ENCODE results near the gene SPPL2B. TPM values are rescaled to one million over a fixed set of nuclear protein-coding genes. Genes with fewer than 3 reads are reported as not detected.
"Not testable (repeated sequence)": the region's sequence is repeated elsewhere in the genome, so short reads cannot be mapped to it uniquely, and the experiment has no call there.

SPPL2B gene
- total RNA-seq, 1 donor from 2014 or later = 20.7 TPM

DNA sequence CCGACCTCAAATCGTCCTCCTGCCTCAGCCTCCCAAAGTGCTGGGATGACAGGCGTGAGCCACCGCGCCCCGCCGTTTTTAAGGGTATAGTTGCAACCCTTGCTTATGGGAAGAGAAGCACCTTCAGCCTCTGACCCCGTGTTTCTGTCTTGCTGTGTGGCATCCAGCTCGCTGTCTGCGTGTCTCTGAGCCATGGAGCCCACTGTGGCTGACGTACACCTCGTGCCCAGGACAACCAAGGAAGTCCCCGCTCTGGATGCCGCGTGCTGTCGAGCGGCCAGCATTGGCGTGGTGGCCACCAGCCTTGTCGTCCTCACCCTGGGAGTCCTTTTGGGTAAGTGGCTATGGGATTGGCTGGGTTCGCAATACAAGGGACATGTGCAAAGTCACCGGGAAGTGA is 61.1 kb downstream of the SPPL2B start:
- Mint-ChIP-seq H3K4me1 (peaks cover 18% of the 10 kb centered on the region), H3K4me3 (no peak overlapping the region), H3K27ac (peak overlapping the region; percentile 44), H3K36me3 (no peaks in the 10 kb centered on the region), H3K9me3 (no peaks in the 10 kb centered on the region), H3K27me3 (ENCODE audit: insufficient read depth, low read depth) (peaks cover 18% of the 10 kb centered on the region)
- Histone ChIP-seq H3K9ac (no peak overlapping the region), H3F3A (ENCODE audit: low read depth) (no peaks in the 10 kb centered on the region), H3K79me2 (ENCODE audit: low read depth) (no peaks in the 10 kb centered on the region), H4K20me1 (ENCODE audit: low read depth) (no peaks in the 10 kb centered on the region), H3K9me3 (ENCODE audit: low read depth) (no peaks in the 10 kb centered on the region), H2AFZ (replicated peaks) (no peak overlapping the region), H3K27ac (no peak overlapping the region), H3K4me2 (no peak overlapping the region), H3K36me3 (no peaks in the 10 kb centered on the region), H3K4me3 (no peak overlapping the region), H3K27me3 (no peaks in the 10 kb centered on the region), H3K4me1 (no peaks in the 10 kb centered on the region)
- TF ChIP-seq EZH2phosphoT487 (IDR thresholded peaks at IDR 0.05) (no peak), EZH2 (IDR thresholded peaks at IDR 0.05) (no peak)
- TF ChIP-seq, protein P1, sequence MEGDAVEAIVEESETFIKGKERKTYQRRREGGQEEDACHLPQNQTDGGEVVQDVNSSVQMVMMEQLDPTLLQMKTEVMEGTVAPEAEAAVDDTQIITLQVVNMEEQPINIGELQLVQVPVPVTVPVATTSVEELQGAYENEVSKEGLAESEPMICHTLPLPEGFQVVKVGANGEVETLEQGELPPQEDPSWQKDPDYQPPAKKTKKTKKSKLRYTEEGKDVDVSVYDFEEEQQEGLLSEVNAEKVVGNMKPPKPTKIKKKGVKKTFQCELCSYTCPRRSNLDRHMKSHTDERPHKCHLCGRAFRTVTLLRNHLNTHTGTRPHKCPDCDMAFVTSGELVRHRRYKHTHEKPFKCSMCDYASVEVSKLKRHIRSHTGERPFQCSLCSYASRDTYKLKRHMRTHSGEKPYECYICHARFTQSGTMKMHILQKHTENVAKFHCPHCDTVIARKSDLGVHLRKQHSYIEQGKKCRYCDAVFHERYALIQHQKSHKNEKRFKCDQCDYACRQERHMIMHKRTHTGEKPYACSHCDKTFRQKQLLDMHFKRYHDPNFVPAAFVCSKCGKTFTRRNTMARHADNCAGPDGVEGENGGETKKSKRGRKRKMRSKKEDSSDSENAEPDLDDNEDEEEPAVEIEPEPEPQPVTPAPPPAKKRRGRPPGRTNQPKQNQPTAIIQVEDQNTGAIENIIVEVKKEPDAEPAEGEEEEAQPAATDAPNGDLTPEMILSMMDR (IDR thresholded peaks at IDR 0.05) = no peak
- no peak for DNase-seq (ENCODE audit: low spot score)

DNA sequence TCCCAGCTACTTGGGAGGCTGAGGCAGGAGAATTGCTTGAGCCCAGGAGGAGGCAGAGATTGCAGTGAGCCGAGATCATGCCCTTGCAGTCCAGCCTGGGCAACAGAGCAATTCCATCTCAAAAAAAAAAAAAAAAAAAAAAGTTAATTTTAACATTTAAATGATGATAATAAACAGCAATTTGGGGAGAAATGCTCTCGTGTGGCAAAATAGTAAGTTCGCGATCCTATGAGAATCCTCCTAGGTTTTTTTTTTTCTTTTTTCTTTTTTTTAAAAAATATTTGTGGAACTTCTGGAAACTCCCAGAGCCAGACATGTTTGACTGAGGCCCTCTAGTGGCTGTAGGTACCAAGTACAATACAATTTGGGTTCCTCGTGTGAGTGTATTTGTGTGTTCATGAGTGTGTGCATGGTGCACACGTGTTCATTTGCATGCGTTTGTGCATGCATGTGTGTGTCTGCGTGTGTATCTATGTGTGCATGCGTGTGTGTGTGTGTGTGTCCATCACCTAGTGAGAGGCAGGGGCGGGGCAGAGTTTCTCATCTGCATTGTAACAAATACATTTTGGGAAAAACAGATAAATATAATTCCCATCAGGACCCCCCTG is 62.7 kb downstream of the SPPL2B start:
- no peaks in the 10 kb centered on the region for H3K36me3 ChIP-seq
- H3K79me2 ChIP-seq (ENCODE audit: low read depth) = no peaks in the 10 kb centered on the region
- no peaks in the 10 kb centered on the region for H4K20me1 ChIP-seq (ENCODE audit: low read depth)
- H3K27ac ChIP-seq = no peak overlapping the region
- H3K27me3 ChIP-seq = no peaks in the 10 kb centered on the region
- TF ChIP-seq, protein P1 (IDR thresholded peaks at IDR 0.05) = peak; percentile 86
- TF ChIP-seq EZH2phosphoT487 (IDR thresholded peaks at IDR 0.05) (no peak), EZH2 (IDR thresholded peaks at IDR 0.05) (no peak)
- H3K27me3 Mint-ChIP-seq (ENCODE audit: insufficient read depth, low read depth) = peaks cover 13% of the 10 kb centered on the region
- DNase-seq (ENCODE audit: low spot score) = peak; percentile 73
- no peaks in the 10 kb centered on the region for H3K4me1 ChIP-seq
- H3K4me2 ChIP-seq = no peak overlapping the region
- H2AFZ ChIP-seq (replicated peaks) = no peak overlapping the region
- H3K27ac Mint-ChIP-seq = no peak overlapping the region
- H3K9me3 ChIP-seq (ENCODE audit: low read depth) = no peaks in the 10 kb centered on the region
- no peak overlapping the region for H3K4me3 ChIP-seq
- no peak overlapping the region for H3K9ac ChIP-seq
- H3K9me3 Mint-ChIP-seq = no peaks in the 10 kb centered on the region
- H3K4me1 Mint-ChIP-seq = peaks cover 15% of the 10 kb centered on the region
- H3F3A ChIP-seq (ENCODE audit: low read depth) = no peaks in the 10 kb centered on the region
- peak overlapping the region; percentile 18 for H3K4me3 Mint-ChIP-seq
- H3K36me3 Mint-ChIP-seq = no peaks in the 10 kb centered on the region

DNA sequence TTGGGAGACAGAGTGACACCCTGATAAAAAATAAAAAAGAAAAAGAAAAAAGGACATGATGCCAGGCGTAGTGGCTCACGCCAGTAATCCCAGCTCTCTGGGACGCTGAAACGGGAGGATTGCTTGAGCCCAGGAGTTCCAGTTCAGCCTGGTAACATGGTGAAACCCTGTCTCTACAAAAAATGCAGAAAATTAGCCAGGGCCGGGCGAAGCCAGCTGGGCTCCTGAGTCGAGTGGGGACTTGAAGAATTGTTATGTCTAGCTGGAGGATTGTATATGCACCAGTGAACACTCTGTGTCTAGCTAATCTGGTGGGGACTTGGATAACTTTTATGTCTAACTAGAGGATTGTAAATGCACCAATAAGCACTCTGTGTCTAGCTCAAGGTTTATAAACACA is 63.9 kb downstream of the SPPL2B start:
- Histone ChIP-seq H3K4me3 (no peak overlapping the region), H3K4me1 (no peaks in the 10 kb centered on the region), H3K27me3 (no peaks in the 10 kb centered on the region), H3K36me3 (no peaks in the 10 kb centered on the region), H3K4me2 (no peak overlapping the region), H4K20me1 (ENCODE audit: low read depth) (no peaks in the 10 kb centered on the region), H3F3A (ENCODE audit: low read depth) (no peaks in the 10 kb centered on the region), H3K79me2 (ENCODE audit: low read depth) (no peaks in the 10 kb centered on the region), H3K9me3 (ENCODE audit: low read depth) (no peaks in the 10 kb centered on the region), H3K9ac (no peak overlapping the region), H3K27ac (no peak overlapping the region), H2AFZ (replicated peaks) (no peak overlapping the region)
- H3K9me3 Mint-ChIP-seq = no peaks in the 10 kb centered on the region
- TF ChIP-seq, protein P1 (IDR thresholded peaks at IDR 0.05) = no peak
- TF ChIP-seq EZH2phosphoT487 (IDR thresholded peaks at IDR 0.05) (no peak), EZH2 (IDR thresholded peaks at IDR 0.05) (no peak)
- H3K27me3 Mint-ChIP-seq (ENCODE audit: insufficient read depth, low read depth) = peaks cover 15% of the 10 kb centered on the region
- no peak for DNase-seq (ENCODE audit: low spot score)
- peaks cover 13% of the 10 kb centered on the region for H3K4me1 Mint-ChIP-seq
- peak overlapping the region; percentile 18 for H3K4me3 Mint-ChIP-seq
- no peak overlapping the region for H3K27ac Mint-ChIP-seq
- no peaks in the 10 kb centered on the region for H3K36me3 Mint-ChIP-seq

DNA sequence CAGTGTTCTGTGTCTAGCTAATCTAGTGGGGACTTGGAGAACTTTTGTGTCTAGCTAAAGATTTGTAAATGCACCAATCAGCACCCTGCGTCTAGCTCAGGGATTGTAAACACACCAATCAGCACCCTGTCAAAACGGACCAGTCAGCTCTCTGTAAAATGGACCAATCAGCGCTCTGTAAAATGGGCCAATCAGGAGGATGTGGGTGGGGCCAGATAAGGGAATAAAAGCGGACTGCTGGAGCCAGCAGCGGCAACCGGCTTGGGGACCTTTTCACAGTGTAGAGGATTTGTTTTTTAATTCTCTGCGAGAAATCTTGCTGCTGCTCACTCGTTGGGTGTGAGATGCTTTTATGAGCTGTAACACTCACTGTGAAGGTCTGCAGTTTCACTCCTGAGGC is 64.4 kb downstream of the SPPL2B start:
- not testable (repeated sequence) for H3K27ac Mint-ChIP-seq; H3K27ac ChIP-seq; H2AFZ ChIP-seq (replicated peaks); H3K9me3 ChIP-seq (ENCODE audit: low read depth); H3K27me3 ChIP-seq; H3K79me2 ChIP-seq (ENCODE audit: low read depth); H3K4me1 Mint-ChIP-seq; H3K4me1 ChIP-seq; H3K4me3 Mint-ChIP-seq; H3K36me3 ChIP-seq; H3K4me3 ChIP-seq; H3K9me3 Mint-ChIP-seq; DNase-seq (ENCODE audit: low spot score); H4K20me1 ChIP-seq (ENCODE audit: low read depth); H3K36me3 Mint-ChIP-seq; H3F3A ChIP-seq (ENCODE audit: low read depth); H3K4me2 ChIP-seq; H3K9ac ChIP-seq
- H3K27me3 Mint-ChIP-seq (ENCODE audit: insufficient read depth, low read depth) = peaks cover 15% of the 10 kb centered on the region
